T47D (cell line): ENCODE data around the gene BMPER.

Source experiments
- DNase-seq, 2 experiments: peaks; one replicate each; pipeline versions ENCODE4 v3.0.0 to v3.0.0-alpha.2; 2011 to 2012; ENCODE audit warnings: low read depth in 1 of 2, low spot score in 1 of 2
- JUND ChIP-seq: IDR thresholded peaks from 2 replicates; pipeline ENCODE4 v1.6.1; 2012; ENCODE audit warnings: low read depth
- in situ Hi-C: cut with HindIII; loops from 2 replicates; pipeline ENCODE4 v1.10.0; 2016; ENCODE audit warnings: low sequenced_read_pairs, low pct_unique_long_range_greater_than_20kb

BMPER gene

GRCh38 chr7:34091321-34091917, 186.1 kb downstream of the BMPER start:
- in situ Hi-C loops: no loop called here
- DNase-seq: peak in 1 of 2 experiments; percentile 85
- TF ChIP-seq JUND: no peak

- in situ Hi-C loops: no loop called here
- DNase-seq: peak in 1 of 2 experiments; percentile 47
- TF ChIP-seq JUND: no peak
Measured at GRCh38 chr7:34093276-34093675, 187.9 kb downstream of the BMPER start.

GRCh38 chr7:34096198-34096651, 190.9 kb downstream of the BMPER start:
- DNase-seq: no peak
- in situ Hi-C loops: no loop called here
- TF ChIP-seq JUND: no peak

GRCh38 chr7:34096777-34097176, 191.4 kb downstream of the BMPER start:
- no peak for TF ChIP-seq JUND
- in situ Hi-C loops: no loop called here
- DNase-seq: peak in 1 of 2 experiments; percentile 52

- no peak for TF ChIP-seq JUND
- no peak for DNase-seq
- in situ Hi-C loops: no loop called here
Measured at GRCh38 chr7:34100661-34101060, 195.3 kb downstream of the BMPER start.

GRCh38 chr7:34104115-34104514, 198.8 kb downstream of the BMPER start:
- in situ Hi-C loops: no loop called here
- DNase-seq: no peak
- TF ChIP-seq JUND: no peak

- in situ Hi-C loops: no loop called here
- no peak for TF ChIP-seq JUND
- no peak for DNase-seq
Measured at GRCh38 chr7:34104992-34105391, 199.7 kb downstream of the BMPER start.

- in situ Hi-C loops: no loop called here
- TF ChIP-seq JUND: no peak
- DNase-seq: no peak
Measured at GRCh38 chr7:34107276-34107675, 201.9 kb downstream of the BMPER start.

- in situ Hi-C loops: no loop called here
- DNase-seq: no peak
- no peak for TF ChIP-seq JUND
Measured at GRCh38 chr7:34108165-34108564, 202.8 kb downstream of the BMPER start.

GRCh38 chr7:34109936-34110780, 204.8 kb downstream of the BMPER start:
- in situ Hi-C loops: no loop called here
- TF ChIP-seq JUND: no peak
- DNase-seq: no peak

GRCh38 chr7:34111031-34111430, 205.7 kb downstream of the BMPER start:
- no peak for TF ChIP-seq JUND
- in situ Hi-C loops: no loop called here

GRCh38 chr7:34115503-34115902, 210.2 kb downstream of the BMPER start:
- in situ Hi-C loops: no loop called here
- no peak for DNase-seq
- TF ChIP-seq JUND: no peak

More at GRCh38 chr7:34111031-34111430, 205.7 kb downstream of the BMPER start:
- DNase-seq: no peak

- DNase-seq: no peak
- in situ Hi-C loops: no loop called here
- no peak for TF ChIP-seq JUND
Measured at GRCh38 chr7:34117573-34117972, 212.2 kb downstream of the BMPER start.
